OCI-LY7 (cell line): Measurements from ENCODE around the gene ADCY3.

Experiments
- EZH2phosphoT487 ChIP-seq: fragments of 200-600 bp; sonication (generic); IDR thresholded peaks from 2 replicates; pipeline ENCODE4 v1.6.1; 2018; ENCODE audit warnings: low read depth, borderline replicate concordance, mild to moderate bottlenecking, mixed run types, antibody characterized with exemption, low read length, moderate library complexity, mixed read lengths
- TF ChIP-seq, protein P1 (sequence below): fragments of 200-600 bp; sonication (generic); conservative IDR thresholded peaks from 2 replicates; pipeline ENCODE4 v1.5.1; 2014; ENCODE audit warnings: mild to moderate bottlenecking, antibody characterized with exemption, low read length, moderate library complexity, mixed read lengths

DNA sequence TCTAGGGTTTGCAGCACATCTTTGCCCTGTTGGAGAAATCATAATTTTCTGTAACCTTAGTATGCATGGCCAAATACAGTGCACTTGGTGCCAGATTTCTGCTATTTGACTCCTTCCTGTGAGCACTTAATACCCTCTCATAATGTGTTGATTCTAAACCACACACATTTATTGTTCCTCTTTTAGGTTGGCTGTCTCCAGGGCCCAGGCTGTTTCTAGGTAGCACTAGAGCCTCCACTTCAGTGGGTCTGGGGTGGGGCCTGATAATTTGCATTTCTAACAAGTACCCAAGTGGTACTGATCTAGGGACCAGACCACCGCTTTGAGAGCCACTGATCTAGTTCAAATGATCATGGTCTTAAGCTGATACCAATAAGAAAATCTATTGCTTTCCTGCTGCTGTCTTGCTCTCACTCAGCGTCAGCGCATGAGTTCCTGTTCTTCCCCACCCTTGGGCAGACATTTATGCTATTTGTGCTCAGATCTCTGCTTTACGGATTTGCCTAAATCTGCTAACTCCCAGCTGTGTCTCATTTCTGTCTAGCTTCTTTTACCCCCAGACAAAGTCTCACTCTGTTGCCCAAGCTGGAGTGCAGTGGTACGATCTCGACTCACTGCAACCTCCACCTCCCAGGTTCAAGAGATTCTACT is 134.2 kb downstream of the ADCY3 start:
- TF ChIP-seq, protein P1, sequence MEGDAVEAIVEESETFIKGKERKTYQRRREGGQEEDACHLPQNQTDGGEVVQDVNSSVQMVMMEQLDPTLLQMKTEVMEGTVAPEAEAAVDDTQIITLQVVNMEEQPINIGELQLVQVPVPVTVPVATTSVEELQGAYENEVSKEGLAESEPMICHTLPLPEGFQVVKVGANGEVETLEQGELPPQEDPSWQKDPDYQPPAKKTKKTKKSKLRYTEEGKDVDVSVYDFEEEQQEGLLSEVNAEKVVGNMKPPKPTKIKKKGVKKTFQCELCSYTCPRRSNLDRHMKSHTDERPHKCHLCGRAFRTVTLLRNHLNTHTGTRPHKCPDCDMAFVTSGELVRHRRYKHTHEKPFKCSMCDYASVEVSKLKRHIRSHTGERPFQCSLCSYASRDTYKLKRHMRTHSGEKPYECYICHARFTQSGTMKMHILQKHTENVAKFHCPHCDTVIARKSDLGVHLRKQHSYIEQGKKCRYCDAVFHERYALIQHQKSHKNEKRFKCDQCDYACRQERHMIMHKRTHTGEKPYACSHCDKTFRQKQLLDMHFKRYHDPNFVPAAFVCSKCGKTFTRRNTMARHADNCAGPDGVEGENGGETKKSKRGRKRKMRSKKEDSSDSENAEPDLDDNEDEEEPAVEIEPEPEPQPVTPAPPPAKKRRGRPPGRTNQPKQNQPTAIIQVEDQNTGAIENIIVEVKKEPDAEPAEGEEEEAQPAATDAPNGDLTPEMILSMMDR = no peak
- no peak for TF ChIP-seq EZH2phosphoT487
